Activated T-cell treated with anti-CD3 and anti-CD28 coated beads for 24 hours (primary cell): ENCODE measurements around the gene CCNA2.

Experiments
- DNase-seq: peaks from one replicate; pipeline ENCODE4 v3.0.0-alpha.2; 2020; ENCODE audit warnings: low read depth

The CCNA2 gene

DNA sequence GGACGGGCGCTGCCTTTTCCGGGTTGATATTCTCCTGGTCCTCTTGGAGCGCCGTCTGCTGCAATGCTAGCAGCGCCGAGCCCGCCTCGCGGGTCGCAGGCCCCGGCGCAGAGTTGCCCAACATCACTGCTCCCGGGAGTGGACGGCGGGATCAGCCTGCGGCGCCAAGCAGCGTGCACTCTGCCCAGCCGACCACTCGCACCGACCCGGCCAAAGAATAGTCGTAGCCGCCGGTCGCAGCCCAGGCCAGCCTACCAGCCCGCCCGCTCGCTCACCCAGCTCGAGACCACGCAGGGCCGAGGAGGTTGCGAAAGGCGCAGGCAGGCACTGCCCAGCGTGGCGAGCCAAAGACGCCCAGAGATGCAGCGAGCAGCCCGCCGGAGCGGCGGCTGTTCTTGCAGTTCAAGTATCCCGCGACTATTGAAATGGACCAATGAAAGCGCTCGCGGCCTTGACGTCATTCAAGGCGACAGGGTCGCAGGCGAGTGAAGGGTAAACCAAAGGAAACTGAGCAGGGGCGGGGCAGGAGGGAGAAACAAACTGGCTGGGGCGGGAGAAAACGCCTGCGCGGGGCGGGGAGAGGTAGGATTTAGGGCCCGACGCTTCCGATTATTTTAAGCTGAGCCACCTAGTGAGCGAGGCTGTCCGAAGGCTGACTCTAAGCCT, at the start of gene CCNA2:
Gene CCNA2 (minus strand): TSS at position 379 of the 666 bp plus-strand sequence. CDS start 255 bp downstream, at position 124.
- DNase-seq, result peak; percentile 94

DNA sequence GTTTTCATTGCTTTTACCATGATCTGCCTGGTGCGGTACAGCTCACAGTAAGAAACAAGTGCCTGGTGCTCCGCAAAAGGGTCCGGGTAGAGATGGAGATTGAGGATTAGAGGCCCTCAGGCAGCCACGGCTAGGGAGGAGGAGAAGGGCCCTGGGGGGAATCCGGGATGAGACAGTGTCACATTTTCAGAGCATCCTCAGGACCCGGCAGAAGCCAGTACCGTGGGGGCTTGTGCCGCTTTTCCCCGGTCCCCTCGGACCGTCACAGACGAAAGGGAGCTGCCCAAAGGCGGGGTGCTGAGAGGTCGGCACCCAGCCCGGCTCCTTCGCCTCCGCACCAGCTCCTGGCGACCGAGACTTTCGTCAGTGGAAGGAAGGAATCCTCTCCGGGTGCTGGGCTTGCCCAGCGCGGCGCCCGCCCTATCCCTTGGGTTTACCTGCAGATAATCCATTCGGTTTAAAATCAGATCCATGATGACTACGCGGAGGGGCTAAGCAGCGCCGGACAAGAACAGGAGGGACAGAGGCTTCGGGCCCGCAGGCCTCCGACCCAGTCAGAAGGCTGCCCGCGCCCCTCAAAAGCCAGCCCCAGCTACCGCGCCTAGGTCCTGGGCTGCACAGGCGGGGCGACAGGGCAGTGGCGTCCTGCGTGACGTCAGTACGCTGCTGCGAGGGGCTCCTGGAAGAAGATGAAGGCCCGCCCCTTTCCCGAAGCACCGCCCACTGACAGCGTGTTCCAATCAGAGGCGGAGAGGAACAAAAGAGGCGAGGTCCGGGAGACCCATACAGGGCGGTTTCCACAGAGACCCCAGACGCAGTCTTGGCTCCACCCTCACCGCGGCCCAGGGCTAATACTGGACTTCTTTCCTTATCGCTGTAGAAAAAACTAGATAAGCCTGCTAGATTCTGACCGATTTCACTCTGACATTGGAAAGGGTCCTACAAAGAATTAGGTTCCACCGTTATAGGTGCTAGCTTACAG, 46.4 kb upstream of the CCNA2 start, which contains the start of gene BBS7:
Gene BBS7 (minus strand): TSS at position 634 of the 982 bp plus-strand sequence. CDS start 161 bp downstream, at position 473.
- peak; percentile 98 for DNase-seq

DNA sequence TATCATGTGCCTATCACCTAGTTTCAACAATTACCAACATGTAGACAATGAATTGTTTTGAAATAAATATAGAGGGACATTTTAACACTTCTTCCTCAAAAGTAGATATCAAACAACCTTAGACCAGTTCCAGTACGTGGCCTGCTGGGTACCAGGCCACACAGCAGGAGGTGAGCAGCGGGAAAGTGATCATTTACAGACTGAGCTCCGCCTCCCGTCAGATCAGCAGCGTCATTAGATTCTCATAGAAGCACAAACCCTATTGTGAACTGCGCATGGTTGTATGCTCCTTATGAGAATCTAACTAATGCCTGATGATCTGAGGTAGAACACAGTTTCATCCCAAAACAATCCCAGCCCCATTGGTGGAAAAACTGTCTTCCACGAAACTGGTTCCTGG, 40.1 kb upstream of the CCNA2 start:
- DNase-seq, result no peak

DNA sequence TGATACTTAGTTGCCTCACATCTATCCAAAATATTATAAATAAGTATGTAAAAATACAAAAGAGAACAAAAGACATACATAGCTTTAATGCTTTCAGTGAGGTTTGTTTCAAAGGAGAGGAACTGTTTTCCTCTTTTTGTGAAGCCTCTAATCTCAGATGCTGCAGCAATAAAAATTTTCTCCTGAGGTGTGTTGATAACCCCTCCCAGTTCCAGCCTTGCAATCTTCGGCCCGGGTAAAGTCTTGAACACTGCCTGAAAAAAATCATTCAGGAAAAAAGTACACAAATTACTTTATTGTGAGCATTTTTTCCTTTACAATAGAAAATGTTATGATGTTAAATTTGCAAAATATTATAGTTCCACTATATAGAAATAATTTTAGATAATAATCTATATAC, 37.7 kb upstream of the CCNA2 start:
- no peak for DNase-seq

DNA sequence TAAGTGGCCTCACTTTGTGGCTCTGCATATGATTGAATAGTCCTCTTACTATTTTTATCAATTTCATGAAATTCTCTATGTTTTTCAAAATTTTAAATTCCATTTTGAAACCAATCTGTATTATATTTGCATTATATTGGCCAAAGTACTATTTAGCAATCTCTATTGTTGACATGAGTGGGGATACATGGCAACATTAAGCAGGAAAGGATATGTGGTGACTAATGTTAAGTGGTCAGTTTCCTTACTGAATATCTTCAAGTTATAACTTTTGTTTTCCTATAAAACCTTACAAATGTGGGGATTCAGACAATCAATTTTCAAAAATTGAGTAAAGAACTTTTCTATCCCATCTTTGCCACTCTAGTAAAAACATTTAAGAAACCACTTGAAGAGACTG, 36.4 kb upstream of the CCNA2 start:
- DNase-seq, result no peak

DNA sequence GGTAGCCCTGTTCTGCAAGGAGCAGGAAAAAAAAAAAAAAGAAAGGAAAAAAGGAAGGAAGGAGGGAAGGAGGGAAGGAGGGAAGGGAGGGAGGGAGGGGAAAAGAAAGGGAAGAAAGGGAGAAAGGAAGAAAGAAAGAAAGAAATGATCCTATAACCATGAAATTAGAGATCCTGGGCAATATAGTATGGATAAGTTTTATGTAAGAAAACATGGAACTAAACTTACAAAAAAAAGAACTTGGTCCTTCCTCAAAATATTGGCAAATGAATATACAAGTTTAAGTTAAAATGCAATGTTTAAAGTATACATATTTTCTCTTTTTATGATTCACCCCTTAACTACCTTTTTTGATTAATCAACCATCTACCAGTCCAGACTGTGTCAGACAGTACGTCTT, 27.7 kb upstream of the CCNA2 start:
- DNase-seq, result no peak

DNA sequence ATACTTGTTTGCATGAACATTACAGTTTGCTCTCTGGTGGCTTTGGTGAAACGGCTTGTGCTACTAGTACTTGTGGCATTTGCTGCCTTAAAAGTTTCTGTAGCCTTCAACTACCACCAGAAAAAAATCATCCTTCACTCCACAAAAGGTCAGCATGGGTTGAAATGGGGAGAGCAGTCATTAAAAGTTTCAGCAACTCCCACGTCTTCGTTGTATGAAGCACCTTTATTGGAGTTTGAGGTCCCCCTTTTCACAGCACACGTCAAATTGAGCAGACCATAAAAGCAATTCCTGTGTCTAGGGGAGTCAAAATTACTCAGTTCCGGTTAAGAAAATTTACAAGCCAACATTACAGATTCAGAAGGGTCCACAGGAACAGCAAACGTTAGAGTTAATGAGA, 23.0 kb upstream of the CCNA2 start:
- no peak for DNase-seq

GRCh38 chr4:121842862-121843261, 19.2 kb upstream of the CCNA2 start:
- no peak for DNase-seq

DNA sequence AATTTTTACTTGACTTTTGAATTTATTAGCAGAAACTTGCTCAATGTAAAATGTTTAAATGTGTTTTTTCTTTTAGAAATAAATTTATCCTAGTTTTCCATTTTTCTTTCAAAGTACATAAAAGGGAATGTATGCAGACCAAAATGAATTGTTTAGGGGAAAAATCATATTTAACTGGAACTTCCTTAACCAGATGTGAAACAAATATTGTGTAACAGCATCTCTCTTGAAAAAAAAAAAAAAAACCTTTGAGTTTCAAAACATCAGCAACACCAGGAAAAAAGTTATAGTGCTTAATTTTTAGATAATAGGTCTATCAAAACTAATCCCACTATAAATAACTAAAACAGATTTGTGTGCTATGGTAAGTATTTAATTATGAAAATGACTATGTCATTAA, 14.5 kb upstream of the CCNA2 start:
- DNase-seq, result no peak

GRCh38 chr4:121829511-121829910, 5.8 kb upstream of the CCNA2 start:
- DNase-seq, result no peak

- DNase-seq, result no peak
These were observed 4.2 kb upstream of the CCNA2 start for GRCh38 chr4:121827853-121828252.

- no peak for DNase-seq
These were observed 1.3 kb upstream of the CCNA2 start for GRCh38 chr4:121824950-121825349.

- DNase-seq, result no peak
These were observed 466 bp upstream of the CCNA2 start for GRCh38 chr4:121824171-121824527.

GRCh38 chr4:121822796-121823504, 733 bp downstream of the CCNA2 start:
- peak; percentile 9 for DNase-seq

GRCh38 chr4:121822047-121822446, 1.6 kb downstream of the CCNA2 start:
- no peak for DNase-seq

- DNase-seq, result no peak
These were observed 4.3 kb downstream of the CCNA2 start for GRCh38 chr4:121819216-121819965.

- no peak for DNase-seq
These were observed 5.5 kb downstream of the CCNA2 start for GRCh38 chr4:121818215-121818614.

GRCh38 chr4:121817701-121818100, 6.0 kb downstream of the CCNA2 start:
- DNase-seq, result no peak

- DNase-seq, result no peak
These were observed 6.7 kb downstream of the CCNA2 start for GRCh38 chr4:121817006-121817405.

DNA sequence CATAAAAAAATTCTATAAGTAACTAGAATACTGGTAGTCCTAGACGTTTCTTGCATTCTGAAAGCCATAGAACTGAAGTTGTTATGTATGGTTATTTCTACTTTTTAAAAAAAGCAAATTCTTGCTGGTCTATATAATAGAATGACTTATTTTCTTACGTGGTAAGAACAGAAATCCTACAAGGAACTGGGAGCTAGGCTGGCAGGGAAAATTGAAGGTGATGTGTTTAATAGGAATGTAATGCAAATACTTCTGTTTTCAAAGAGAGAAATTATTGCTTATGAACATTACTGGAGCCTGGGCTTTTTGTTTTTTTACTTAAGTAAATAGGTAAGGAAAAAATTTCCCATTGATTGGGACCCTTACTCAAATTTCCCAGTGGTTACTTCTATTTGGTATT, 8.9 kb downstream of the CCNA2 start:
- no peak for DNase-seq

- DNase-seq, result no peak
These were observed 12.6 kb downstream of the CCNA2 start for GRCh38 chr4:121811122-121811521.

- no peak for DNase-seq
These were observed 17.3 kb downstream of the CCNA2 start for GRCh38 chr4:121806411-121806810.
